Stimulated activated CD4-positive, alpha-beta T cell treated with anti-CD3 and anti-CD28 coated beads, TNF-alpha, amount 100 ng/mL, for 4 hours (primary cell): Measurements from ENCODE around the gene TCTA.

Experiments used
- DNase-seq, 3 experiments: peaks; one replicate each; pipeline ENCODE4 v3.0.0-alpha.2; 2020; ENCODE audit warnings: low read depth in 3 of 3

TCTA gene

DNA sequence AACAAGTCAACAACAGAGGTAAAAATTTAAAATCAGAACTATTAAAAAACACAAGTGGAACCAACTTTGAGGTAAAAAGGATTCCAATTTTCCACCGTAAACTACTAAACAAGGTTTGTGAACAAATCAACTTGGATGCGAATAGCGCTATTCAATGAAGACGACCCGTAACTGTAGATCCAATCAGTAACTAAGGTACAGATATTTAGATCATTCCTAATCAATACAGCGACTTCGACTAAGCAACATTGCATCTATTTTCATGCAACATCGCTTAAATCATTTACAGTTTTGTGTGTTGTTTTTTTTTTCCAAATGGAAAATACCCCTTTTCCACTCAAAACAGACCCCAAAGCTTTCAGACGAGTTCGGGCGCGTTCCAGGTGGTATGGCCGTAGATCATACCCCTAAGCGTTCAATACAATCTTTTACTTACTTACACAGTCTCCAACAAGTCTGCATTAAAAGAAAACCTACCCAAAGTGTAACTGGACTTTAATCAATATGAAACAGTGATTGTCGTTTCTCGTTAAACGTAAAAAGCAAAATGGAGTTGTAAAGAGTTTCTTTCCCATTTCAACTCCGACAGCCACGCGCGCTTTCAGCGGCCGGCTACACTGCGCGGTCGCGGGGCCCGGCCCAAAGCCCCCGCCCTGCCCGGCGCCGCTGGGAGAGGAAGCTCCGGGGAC lies 1.2 kb upstream of the TCTA start:
- no peak for DNase-seq

DNA sequence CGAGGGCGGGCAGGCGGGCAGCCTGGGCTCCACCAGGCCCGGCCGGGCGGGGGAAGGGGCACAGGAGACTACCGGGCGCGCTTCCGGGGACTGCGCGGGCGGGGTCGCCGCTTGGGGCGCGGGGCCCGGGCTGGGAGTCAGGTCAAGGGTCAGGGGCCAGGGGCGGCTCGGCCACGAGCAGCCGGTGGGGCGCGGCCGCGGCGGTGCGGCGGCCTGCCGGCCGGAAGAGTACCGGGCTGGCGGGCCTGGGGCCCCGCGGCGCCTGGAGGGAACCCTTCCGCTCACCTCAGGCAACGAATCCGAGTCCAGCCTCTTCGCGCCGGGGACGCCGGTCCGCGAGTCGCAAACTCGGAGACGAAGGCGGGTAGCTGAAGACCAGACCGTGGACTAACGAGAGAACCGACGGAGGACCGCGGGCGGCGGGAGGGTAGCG lies 672 bp upstream of the TCTA start:
- DNase-seq = peak in 1 of 3 experiments; percentile 33

DNA sequence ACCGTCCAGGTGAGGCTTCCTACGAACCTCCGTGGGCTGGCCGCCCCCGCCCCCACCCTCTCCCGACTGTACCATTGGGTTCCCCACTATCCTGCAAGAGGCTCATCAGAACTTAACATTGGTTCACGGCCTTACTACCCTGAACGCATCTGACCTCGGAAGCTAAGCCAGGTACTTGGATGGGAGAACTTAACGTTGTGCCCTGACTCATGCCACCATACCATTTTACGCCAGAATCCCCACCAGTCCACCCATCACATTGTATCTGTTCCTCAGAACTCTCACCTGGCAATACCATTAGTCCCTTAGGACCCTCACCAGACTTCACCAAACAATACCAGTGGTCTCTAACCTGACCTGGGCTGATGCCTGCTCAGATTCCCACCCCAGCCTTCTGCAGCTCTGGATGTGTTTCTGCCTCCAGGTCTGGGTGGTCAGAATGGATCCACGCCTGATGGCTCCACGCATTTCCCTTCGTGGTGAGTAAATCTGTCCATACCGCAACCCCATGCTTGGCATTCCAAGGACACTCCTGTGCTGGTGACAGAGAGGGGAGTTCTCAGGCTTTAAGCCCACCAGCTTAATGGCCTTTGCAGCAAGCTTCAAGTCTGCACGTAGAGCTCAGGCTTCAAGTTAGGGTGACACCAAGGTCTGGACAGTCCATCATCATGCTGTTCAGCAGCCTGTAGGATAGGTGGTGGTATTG lies 562 bp downstream of the TCTA start:
- no peak for DNase-seq

DNA sequence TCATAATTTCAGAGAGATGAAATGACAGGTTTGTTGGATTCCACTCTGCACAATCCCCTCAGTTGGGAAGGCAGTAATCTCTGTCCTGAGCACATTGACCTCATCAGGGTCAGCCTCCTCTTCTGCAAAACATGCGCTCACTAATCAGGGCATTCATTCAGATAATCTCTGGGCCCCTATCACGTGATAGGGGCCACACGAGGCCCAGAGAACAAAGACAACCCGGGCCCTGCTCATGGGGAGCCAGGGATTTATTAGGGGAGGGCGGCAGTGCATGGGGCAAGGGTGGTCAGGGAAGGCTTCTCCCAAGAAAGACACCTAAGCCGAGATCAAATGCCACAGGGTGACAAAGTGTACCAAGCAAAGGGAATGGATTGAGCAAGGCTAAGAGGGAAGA lies 1.1 kb downstream of the TCTA start:
- DNase-seq = no peak

DNA sequence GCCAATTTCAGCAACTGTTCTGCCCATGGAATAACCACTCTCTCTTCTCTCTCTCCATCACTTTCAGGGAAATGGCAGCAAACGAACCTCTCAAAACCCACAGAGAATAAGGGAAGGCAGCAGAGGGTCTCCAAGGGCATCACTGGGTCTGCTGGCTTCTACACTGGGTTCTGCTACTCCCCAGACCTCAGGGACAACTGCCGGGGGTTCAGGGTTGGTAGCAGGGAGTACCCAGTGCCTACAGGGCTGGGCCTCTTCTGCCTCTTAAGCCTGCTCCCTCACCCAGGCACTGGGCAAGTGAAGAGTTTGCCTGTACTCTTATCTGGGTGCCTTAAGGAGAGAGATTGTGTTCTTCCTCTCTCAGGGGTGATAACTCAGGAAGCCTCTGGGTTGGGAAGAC lies 2.5 kb downstream of the TCTA start:
- DNase-seq = no peak

DNA sequence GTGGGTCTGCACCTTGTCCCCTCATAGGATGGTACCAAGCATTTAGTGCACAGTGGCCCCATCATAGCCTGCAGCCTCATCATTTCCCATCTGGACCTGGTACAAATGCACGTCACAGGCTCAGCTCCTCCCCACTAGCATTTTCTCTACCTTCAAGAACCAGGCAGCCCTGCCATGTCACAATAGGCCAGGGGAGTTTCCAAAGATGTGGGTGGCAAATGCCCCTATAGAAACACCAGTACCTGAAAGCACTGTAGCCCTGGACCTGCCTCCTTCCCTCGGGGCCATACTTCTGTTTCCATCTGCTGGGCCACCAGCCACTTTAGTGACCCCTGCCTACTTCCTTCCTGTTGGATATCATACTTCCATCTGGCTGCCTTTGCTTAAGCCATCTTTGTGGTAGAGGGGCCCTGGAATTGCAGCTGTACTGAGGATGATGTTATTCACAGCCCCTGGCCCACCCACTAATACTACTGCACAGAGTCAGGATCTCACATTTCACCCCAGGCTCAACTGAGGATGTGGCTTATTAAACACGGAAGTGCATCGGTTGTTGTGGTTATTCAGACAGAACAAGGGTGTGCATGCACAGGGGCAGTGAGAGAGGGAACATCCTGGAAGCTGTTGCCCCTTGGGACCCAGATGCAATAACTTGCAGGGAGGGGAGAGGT lies 3.8 kb downstream of the TCTA start:
- DNase-seq = peak; percentile 18 to 52 (median 43)

DNA sequence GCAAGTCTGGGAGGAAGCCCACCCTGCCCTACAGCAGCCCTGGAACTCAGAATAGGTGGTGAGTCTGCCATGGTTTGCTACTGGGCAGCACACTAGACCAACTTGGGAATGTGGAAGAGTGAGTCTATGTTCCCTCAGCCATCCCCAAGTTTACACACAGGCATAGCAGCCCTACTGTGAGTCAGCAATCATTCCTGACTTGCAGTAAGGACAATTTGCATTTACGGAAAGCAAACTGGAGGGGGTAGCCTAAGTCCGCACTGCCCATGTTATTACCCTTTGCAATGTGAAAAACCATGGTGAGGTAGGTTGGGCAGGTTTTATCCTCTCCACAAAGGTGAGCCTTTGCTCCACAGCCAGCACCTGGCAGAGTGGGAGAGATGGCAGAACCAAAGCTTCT lies 4.6 kb downstream of the TCTA start:
- DNase-seq = no peak

DNA sequence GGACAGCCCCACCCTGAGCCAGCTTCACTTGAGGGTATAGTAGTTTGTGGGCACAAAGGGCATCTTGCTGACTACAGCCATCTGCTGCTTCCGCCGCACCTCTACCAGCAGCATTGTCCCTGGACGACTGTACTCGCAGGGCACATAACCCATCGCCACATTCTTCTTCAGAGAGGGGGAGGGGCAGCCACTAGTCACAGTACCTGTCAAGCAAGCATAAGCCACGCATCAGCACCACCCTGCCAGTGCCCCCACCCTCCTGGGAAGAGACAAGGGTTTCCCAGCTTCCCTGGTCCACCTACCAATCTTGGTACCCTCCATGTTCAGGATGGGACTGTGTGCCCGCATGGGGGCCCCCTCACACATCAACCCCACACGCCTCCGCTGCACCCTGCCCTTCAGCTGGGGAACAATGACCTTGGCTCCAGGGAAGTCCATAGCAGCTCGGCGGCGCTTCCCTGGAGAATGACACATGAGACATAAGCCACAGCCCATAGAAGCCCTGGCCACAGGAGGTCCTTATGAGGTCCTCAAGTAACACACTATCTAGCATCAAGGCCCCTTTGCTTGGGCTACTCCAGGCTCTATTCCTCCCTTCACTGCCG lies 5.4 kb downstream of the TCTA start:
- DNase-seq = no peak

DNA sequence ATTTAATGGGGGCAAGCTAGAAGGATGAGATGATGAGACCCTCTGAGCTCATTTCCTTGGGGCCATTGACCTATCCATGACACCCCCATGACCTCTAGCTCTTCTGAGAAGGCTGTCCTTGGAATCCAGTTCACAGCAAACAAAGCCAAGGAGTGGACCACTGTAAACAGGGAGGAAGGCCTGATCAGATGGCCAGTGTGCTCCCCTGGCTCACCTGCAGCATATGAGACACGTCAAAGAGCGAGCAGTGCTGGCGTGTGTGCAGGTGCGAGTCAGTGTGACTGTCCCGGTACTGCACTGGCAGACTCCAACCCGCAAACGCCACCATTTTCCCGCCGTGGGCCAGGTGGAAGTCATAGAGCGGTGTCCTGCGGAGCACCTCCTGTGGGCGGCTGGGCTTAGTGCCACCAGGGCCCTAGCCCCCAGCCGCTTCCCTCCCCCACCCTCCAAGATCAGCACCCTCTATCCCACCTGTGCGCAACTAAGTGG lies 9.7 kb downstream of the TCTA start:
- no peak for DNase-seq

DNA sequence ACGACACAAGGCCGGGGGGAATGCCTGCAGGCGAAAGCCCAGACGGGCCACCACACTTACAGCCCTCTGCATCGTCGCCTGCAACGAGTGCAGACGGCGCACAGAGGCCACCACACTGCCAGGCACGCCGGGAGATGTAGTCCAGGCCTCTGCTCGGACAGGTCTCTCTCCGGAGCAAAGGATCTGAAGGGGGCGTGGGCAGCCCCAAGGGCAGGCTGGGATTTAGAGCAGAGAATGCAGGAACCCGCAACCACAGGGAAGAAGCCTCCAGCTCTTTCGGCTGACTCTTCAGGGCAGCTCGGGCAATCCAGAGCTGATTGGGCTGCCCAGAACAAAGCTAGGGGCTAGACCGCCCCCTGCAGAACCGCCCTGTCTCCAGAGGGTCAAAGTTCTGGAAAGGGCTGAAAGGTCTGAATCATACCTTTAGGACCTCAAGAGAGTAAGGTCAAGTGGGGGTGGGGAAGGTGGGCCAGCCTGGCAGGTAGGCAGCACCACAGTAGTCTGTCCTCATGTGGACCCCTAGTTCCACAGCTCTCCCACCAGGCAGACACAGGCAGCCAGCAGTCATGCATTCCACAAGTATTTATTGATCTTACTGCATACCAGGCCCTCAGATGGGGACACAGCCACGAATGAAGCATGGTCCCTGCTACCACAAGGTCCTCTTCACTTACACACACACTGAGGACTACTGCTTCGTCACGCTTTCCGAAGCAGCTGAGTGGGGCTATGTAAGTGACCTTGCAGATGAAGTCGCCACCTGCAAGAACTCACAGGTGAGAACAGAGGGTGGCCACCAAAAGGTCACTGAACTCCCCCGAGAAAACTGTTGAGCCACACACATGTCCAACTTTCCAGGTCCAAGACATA lies 10.4 kb downstream of the TCTA start, which contains the start of gene AMT:
AMT (minus strand) TSS at position 95 of the 870 bp plus-strand sequence; CDS start at position 72, 23 bp downstream.
- DNase-seq = no peak

DNA sequence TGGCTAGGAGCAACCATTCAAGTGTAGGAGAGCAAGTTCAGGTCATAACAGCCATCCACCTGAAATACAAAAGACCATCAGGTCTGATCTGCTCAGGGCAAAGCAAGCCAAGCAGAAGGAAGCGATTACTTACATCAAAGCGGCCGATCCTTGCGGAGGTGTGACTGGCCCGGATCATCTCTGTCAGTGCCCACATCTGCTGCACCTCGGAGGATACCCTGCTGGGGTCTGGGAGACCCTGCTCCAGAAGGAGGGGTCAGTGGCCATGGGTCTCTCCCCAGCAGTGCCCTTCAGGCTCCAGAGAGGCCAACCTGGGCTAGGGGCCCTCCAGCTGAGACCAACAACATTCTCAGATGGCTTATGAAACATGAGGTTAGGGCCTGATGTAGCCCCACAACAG lies 12.6 kb downstream of the TCTA start:
- no peak for DNase-seq

DNA sequence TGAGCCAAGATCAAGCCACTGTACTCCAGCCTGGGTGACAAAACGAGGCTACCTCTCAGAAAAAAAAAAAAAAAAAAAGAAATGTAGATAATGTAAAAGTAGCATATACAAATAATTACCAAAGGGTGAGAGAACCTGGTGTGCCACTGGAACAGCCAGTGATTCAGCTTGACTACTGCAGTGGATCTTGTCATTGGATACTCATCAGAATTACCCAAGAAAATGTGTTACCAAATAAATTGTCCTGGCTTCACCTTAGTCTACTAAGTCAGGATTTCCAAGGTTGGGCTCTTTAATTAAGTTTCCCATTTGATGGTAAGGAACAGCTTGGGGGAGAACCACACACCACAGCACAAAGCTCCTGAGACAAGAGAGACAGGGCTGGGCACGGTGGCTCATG lies 15.4 kb downstream of the TCTA start:
- DNase-seq = no peak

DNA sequence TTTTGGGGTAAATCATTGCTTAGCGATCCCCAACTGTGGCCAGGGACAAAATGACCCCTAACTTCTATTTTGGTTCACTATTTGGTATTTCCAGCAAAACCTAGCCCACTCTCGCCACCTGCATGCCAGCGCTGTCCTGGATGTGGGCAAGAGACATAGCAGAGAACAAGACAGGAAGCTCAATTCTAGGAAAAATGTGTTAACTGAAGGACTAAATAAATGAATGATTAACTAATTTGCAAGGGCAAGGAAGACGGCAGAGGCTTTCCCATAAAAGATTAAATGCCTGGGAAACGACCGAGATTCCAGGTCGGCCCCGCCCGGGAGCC lies 16.5 kb downstream of the TCTA start:
- no peak for DNase-seq

DNA sequence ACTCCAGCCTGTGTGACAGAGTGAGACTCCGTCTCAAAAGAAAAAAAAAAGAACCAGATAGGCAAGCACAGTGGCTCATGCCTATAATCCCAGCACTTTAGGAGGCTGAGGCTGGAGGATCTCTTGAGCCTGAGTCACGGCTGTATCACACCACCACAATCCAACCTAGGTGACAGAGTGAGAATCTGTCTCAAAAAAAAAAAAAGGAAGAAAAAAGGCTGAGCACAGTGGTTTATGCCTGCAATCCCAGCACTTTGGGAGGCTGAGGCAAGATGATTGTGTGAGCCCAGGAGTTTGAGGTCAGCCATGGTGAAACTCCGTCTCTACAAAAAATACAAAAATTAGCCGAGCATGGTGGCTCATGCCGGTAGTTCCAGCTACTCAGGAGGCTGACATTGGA lies 22.5 kb downstream of the TCTA start:
- DNase-seq = no peak

DNA sequence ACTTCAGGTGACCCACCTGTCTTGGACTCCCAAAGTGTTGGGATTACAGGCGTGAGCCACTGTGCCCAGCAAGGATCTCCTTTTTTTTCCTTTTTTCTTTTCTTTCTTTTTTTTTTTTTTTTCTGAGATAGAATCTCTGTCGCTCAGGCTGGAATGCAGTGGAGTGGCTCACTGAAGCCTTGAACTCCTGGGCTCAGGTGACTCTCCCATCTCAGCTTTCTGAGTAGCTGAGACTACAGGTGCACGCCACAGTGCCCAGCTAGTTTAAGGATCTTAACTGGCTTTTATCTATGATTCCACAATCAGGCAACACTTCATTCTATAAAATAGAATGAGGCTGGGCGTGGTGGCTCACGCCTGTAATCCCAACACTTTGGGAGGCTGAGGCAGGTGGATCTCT lies 33.2 kb downstream of the TCTA start:
- no peak for DNase-seq

DNA sequence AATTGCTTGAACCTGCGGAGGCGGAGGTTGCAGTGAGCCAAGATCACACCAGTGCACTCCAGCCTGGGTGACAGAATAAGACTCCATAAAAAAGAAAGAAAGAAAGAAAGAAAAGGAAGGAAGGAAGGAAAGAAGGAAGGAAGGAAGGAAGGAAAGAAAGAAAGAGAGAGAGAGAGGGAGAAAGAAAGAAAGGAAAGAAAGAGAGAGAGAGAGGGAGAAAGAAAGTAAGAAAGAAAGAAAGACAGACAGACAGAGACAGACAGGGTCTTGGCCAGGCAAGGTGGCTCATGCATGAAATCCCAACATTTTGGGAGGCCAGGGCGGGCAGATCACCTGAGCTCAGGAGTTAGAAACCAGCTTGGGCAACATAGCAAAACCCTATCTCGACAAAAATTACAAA lies 41.4 kb downstream of the TCTA start:
- DNase-seq = no peak

DNA sequence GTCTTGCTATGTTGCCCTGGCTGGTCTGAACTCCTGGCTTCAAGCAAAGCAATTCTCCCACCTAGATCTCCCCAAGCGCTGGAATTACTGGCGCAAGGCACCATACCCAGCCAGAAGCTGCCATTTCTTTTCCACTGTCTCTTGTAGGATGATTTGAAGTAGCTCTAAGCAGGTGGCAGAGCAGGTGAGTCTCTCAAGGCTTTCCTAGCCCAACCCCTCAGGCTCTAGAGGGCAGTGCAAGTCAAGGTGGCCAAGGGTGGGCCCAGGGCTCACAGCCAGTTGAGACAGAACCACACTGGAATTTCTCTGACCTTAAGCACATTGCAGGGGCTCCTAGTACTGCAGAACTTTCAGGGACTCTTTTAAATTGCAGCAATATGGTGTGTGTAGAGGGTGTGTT lies 42.2 kb downstream of the TCTA start:
- DNase-seq = no peak

DNA sequence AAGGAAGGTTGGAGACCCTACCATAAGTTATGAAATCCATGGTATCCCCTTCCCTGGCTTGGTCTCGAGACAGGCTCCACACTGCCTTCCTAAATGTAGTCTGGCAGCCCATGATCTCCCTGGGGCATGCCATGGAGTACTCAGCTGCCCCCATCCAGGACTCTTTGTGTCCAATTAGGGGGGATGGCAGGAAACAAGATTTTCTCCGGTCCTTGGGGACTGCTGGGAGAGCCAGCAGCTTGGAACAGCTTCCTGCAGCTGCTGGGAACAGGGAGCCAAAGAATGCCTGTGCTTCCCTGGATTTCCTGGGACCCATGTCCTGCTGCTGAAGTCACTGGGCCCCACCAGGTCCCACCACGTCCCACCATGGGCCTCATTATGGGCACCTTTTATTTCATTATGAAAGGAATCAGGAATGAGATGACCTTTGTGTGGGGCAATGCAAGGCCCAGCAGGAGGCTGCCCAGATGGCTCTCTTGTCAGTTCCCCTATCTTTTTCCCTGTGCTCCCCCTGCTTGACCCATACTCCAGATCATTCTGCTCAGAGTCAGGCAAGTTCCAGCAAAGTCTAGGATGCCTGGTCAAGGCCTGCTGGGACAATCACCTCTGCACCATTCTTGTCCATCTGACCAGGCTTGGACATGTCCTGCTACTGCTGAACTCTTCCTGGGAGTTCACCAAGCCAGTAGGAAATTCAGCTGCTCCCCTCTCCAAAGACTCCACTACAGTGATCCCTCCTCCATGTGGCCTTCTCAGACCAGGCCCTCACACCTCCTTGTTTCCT lies 42.9 kb downstream of the TCTA start:
- no peak for DNase-seq

DNA sequence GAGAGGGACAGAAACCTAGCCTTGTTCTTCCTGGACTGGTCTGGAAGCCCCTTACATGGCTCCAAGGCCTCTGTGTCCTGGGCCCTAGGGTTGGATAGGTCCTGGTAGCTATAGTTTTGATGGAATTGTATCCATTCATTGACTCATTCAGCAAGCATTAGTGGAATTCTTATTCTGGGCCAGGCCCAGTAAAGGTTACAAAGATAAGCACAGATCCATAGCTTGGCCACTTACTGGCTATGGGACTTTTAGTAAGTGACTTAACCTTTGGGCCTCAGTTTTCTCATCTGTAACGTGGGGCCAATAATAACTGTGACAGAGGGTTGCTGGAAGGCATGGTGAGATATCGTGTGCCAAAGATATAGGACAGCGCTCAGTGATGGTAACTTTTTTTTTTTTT lies 44.2 kb downstream of the TCTA start:
- DNase-seq = no peak

DNA sequence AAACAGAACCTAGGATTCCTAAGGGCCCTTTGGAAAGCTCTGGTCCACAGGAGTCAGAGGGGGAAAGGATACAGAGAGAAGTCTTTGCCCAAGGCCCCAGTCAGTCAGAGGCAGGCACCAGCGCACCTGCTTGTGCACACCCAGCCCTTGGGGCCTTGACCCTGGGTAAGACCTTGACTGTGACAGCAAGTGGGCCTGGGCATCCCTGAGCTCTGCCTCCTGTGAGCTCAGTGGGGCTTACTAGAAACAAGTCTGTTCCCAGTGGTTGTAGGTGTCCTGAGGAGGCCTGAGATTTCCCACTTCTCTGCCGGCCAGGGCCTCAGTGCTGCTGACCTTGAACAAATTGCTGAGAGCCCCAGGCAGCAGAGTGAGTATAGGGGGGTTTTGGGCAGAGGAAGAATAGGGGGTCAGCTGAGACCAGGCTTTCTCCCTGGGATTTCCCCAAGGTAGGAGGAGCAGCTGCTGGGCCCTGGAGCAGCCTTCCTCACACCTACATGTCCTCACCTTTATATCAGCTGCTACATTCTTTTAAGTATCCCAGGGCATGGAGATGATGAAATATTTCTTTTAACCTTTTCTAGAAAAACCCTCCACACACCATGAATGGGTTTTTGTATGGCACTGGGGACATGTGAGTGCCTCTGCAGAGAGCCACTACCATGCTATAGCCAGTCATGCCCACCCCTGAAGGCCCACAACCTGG lies 48.1 kb downstream of the TCTA start:
- no peak for DNase-seq
